HG03025 (cell line): ENCODE results near the gene PRKD1.
"Not testable (repeated sequence)": the region's sequence is repeated elsewhere in the genome, so short reads cannot be mapped to it uniquely, and the experiment has no call there.

Source experiments
- ATAC-seq: cut with Tn5 transposase; IDR thresholded peaks from one replicate; pipeline ENCODE4 v1.9.1; 2021; ENCODE audit warnings: mild to moderate bottlenecking, moderate library complexity; ENCODE audit not compliant: unreplicated experiment, low FRiP score

The PRKD1 gene

GRCh38 chr14:29840369-29840892, 87.2 kb downstream of the PRKD1 start:
- not testable (repeated sequence) for ATAC-seq

- not testable (repeated sequence) for ATAC-seq
These were observed 88.0 kb downstream of the PRKD1 start for GRCh38 chr14:29839691-29840090.

GRCh38 chr14:29838752-29839151, 88.9 kb downstream of the PRKD1 start:
- no peak for ATAC-seq

- no peak for ATAC-seq
These were observed 91.3 kb downstream of the PRKD1 start for GRCh38 chr14:29836395-29836794.

- ATAC-seq: no peak
These were observed 95.6 kb downstream of the PRKD1 start for GRCh38 chr14:29832042-29832441.

GRCh38 chr14:29829851-29830250, 97.8 kb downstream of the PRKD1 start:
- no peak for ATAC-seq

GRCh38 chr14:29823816-29824215, 103.8 kb downstream of the PRKD1 start:
- no peak for ATAC-seq

GRCh38 chr14:29822430-29822709, 105.3 kb downstream of the PRKD1 start:
- ATAC-seq: no peak

GRCh38 chr14:29821661-29822429, 105.8 kb downstream of the PRKD1 start:
- ATAC-seq: no peak

- no peak for ATAC-seq
These were observed 106.4 kb downstream of the PRKD1 start for GRCh38 chr14:29821242-29821641.

GRCh38 chr14:29820785-29821184, 106.9 kb downstream of the PRKD1 start:
- ATAC-seq: no peak

GRCh38 chr14:29817767-29818405, 109.8 kb downstream of the PRKD1 start:
- ATAC-seq: no peak

- no peak for ATAC-seq
These were observed 112.5 kb downstream of the PRKD1 start for GRCh38 chr14:29815016-29815674.

- no peak for ATAC-seq
These were observed 113.3 kb downstream of the PRKD1 start for GRCh38 chr14:29814156-29815015.

GRCh38 chr14:29810682-29811081, 117.0 kb downstream of the PRKD1 start:
- ATAC-seq: no peak

- ATAC-seq: no peak
These were observed 117.6 kb downstream of the PRKD1 start for GRCh38 chr14:29810064-29810463.

GRCh38 chr14:29806124-29806517, 121.5 kb downstream of the PRKD1 start:
- ATAC-seq: no peak

- no peak for ATAC-seq
These were observed 122.1 kb downstream of the PRKD1 start for GRCh38 chr14:29805415-29806123.

GRCh38 chr14:29804481-29805266, 123.0 kb downstream of the PRKD1 start:
- ATAC-seq: no peak
